ENCODE measurements around the gene MYO18A.

DNA sequence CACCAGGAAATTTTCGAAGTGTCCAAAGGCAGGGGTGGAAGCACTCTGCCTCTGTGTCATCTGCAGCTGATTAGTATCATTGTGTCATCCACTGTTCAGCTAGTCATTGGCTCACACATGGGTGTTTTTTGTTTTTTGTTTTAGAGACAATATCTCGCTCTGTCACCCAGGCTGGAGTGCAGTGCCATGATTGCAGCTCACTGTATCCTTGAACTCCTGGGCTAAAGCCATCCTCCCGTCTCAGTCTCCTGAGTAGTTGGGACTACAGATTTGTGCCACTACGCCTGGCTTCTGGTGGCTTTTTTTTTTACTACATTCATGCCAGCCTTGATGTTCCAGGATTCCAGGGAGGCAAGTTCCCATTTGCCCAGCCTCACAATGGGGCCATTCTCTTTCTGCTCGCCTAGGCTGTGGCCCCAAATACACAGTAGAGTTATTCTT lies 32.5 kb upstream of the MYO18A start:
- TF ChIP-seq CTCF (IDR thresholded peaks at IDR 0.05; ENCODE audit: insufficient read depth, low read depth, low read length) (no peak), EZH2 (IDR thresholded peaks at IDR 0.05; ENCODE audit: insufficient read depth, low read length) (no peak)
